Sigmoid colon (tissue), 3 donors: ENCODE measurements around the gene DNAH17.

ENCODE experiments used
- CTCF ChIP-seq, 4 experiments: fragments of 450-650 bp in 3 of 4; fragments of 200-600 bp in 1 of 4; IDR thresholded peaks; one replicate each; pipeline ENCODE4 v1.5.1; 2016 to 2019; ENCODE audit warnings: antibody characterized with exemption in 4 of 4, mild to moderate bottlenecking in 3 of 4, moderate library complexity in 2 of 4
- POLR2A ChIP-seq, 2 donors: fragments of 450-650 bp; IDR thresholded peaks; one replicate each; pipeline ENCODE4 v1.6.1; 2016; ENCODE audit warnings: antibody characterized with exemption in 2 of 2, mild to moderate bottlenecking in 2 of 2, moderate library complexity in 2 of 2

DNA sequence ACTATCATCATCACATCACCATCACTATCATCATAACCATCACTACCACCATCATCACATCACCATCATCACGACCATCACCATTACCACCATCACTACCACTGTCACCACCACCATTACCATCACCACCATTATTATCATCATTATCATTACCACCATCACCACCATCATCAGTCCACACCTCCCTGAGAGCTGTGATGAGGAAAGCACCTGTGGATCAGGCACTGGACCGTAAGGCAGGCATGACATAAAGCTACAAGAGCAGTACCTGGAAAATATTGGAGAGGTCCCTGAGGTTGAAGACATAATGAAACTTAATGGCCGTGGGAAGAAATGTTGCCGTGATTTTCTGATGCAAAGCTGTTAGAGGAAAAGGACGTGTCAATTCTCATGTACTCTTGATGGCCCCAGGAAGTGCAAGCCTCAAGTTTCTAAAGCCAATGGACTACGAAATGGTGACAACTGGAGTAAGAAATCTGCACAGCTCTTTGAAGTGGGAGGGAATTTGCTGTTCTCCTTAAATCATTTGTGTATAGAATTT is 98.4 kb downstream of the DNAH17 start:
- TF ChIP-seq CTCF (IDR thresholded peaks at IDR 0.05) (no peak), POLR2A (IDR thresholded peaks at IDR 0.05) (no peak)
